Measurements from ENCODE around the gene TMEM132C.
"Not testable (repeated sequence)": the region's sequence is repeated elsewhere in the genome, so short reads cannot be mapped to it uniquely, and the experiment has no call there.

Gene TMEM132C

GRCh38 chr12:128571906-128572810, 305.2 kb downstream of the TMEM132C start:
- no peak for DNase-seq

GRCh38 chr12:128573907-128574306, 306.9 kb downstream of the TMEM132C start:
- no peak for DNase-seq

- DNase-seq: no peak
Observed at GRCh38 chr12:128578045-128578444, 311.1 kb downstream of the TMEM132C start.

GRCh38 chr12:128581321-128581761, 314.4 kb downstream of the TMEM132C start:
- no peak for DNase-seq

GRCh38 chr12:128583453-128583852, 316.5 kb downstream of the TMEM132C start:
- no peak for DNase-seq

GRCh38 chr12:128586451-128587029, 319.6 kb downstream of the TMEM132C start:
- no peak for DNase-seq

- no peak for DNase-seq
Observed at GRCh38 chr12:128587918-128588317, 320.9 kb downstream of the TMEM132C start.

GRCh38 chr12:128592220-128592744, 325.3 kb downstream of the TMEM132C start:
- no peak for DNase-seq

- DNase-seq: no peak
Observed at GRCh38 chr12:128594521-128594920, 327.6 kb downstream of the TMEM132C start.

GRCh38 chr12:128595609-128596008, 328.6 kb downstream of the TMEM132C start:
- no peak for DNase-seq

- DNase-seq: no peak
Observed at GRCh38 chr12:128600886-128601285, 333.9 kb downstream of the TMEM132C start.

GRCh38 chr12:128603573-128604115, 336.7 kb downstream of the TMEM132C start:
- no peak for DNase-seq

GRCh38 chr12:128604219-128604618, 337.2 kb downstream of the TMEM132C start:
- not testable (repeated sequence) for DNase-seq

- DNase-seq: no peak
Observed at GRCh38 chr12:128606051-128606450, 339.1 kb downstream of the TMEM132C start.

GRCh38 chr12:128606538-128606937, 339.6 kb downstream of the TMEM132C start:
- no peak for DNase-seq

GRCh38 chr12:128606970-128607369, 340.0 kb downstream of the TMEM132C start:
- no peak for DNase-seq

GRCh38 chr12:128607641-128608040, 340.7 kb downstream of the TMEM132C start:
- no peak for DNase-seq

- no peak for DNase-seq
Observed at GRCh38 chr12:128609861-128610260, 342.9 kb downstream of the TMEM132C start.

- no peak for DNase-seq
Observed at GRCh38 chr12:128611736-128612135, 344.8 kb downstream of the TMEM132C start.

- no peak for DNase-seq
Observed at GRCh38 chr12:128612150-128612850, 345.3 kb downstream of the TMEM132C start.

- no peak for DNase-seq
Observed at GRCh38 chr12:128613837-128614590, 347.0 kb downstream of the TMEM132C start.

- DNase-seq: no peak
Observed at GRCh38 chr12:128617304-128617833, 350.4 kb downstream of the TMEM132C start.

Measured in CD4-positive, alpha-beta T cell treated with Interleukin-4 for 4 hours (primary cell).